GM19438 (cell line): ENCODE results near the gene SEMA5B.

ENCODE experiments used
- ATAC-seq: cut with Tn5 transposase; IDR thresholded peaks from one replicate; pipeline ENCODE4 v1.9.1; 2021; ENCODE audit warnings: low read depth; ENCODE audit not compliant: unreplicated experiment

SEMA5B gene

DNA sequence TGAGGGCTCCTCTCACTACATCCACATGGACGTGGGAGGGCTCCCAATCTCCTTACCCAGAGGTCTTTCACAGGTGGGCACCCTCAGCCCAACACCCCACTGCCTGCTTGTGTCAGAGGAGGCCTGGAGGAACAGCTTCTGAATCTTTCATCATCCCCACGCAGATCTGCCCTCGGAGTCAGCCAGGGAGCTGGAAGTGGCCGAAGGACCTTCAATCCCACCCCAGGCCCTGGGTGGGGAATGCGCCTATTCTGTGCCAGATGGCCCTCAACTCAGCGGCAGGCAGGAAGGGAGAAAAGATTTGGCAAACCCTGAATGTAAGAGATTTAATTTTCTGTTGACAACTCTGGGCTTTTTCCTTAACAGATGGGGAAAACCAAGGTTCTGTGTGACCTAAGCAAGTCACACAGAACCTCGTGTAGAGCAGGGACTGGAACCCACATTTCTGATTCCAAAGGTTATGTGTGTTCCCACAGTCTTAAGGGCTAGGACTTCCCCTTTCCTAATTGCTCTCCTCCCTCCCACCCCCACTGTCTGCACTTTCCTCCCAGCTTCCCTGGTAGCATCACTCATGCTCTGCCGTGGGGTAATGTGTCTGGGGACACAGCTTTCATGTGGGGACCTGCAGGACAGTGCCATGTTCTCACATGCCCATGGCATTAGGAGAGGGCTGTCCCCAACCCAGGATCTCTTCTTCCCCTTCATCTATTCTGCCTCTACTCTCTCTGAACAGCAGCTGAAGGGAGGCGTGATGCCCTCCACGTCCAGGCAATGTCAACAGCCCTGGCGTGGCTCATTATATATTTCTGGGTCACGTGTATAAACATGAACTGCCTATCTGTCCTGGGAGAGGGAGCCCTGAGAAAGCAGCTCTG, 98.1 kb downstream of the SEMA5B start:
- ATAC-seq: no peak

DNA sequence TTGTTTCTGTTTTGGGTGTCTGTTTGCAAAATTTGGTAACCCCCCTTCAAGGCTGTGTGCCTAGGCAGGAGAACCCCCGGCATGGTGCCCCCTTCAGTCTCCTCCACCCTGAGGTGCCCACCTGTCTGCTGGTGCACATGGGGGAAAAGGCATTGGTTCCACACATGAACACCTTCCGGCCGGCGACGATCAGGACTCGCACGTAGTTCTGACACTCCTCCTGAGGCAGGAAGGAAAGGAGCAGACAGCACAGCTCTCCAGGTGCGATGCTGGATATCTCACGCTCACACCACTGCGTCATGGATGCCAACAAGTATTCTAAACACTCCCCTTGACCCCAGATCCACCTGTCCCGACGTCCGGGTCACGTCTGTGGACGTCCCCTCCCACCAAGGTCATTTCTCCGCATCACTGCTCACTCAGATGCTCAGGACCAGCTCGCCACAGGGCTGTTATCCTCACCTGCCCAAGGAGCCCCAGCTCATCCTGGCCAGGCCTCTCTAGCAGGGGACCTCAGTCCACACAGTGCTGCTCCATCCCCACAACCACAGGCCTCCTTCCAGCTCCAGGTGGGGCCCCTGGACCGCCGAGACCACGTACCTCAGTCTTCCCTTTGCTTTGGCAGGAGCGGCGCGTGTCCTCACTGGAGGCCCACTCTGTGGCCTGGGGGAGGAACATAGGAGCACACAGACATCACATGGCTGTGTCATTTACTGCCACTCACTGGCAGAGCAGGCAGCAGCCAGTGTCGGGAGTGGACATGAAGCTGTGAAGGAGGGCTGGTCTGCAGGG, 99.0 kb downstream of the SEMA5B start:
- ATAC-seq: no peak

DNA sequence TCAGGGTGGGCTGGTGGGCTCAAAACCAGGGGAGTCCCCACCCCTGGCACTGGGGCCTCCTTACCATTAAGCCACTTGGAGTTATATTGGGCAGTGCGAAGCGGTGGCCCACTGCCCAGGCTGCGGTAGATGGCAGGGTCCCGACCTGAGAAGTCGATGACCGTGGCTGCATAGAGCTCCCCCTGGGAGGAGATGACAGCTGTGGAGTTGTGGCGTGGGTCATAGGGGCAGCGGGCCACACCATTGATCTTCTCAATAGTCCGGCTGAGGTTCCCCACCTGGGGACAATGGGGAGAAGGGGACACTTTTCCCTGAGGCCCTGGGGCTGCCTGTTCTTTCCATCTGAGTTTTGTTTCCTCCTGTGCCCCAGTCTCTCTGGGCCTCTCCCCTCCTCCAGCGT, 99.8 kb downstream of the SEMA5B start:
- no peak for ATAC-seq

DNA sequence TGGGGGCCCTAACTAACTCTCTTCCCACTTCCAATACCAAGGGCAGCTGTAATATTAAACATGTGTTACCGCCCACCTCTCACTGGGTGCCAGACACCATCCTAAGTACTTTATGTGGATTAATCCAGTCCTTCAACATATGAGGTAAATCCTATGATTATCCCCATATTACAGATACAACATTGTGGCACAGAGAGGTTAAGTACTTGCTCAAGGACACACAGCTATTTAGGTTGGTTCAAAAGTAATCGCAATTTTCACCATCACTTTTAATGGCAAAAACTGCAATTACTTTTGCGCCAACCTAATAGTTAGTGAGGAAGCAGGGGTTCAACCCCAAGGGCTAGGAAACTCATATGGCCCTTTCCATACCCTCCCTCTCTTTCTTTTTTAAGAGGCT, 100.8 kb downstream of the SEMA5B start:
- ATAC-seq: no peak

DNA sequence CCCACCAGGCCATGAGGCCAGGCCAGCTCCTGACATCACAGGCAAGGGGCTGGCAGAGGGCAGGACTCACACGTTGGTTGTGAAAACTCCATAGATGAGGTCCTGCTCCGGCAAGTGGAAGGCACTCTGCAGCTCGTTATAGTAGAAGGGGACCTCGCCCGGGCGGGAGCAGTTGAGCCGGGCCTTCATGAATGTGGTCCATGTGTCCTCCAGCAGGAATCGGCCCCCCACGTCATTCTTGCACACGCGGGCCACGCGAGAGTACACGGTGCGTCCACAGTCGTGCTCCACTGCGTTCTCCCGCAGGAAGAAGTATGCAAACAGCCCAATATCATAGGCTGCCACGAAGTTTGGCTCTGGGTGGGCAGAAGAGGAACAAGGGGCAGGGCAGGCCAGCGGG, 101.2 kb downstream of the SEMA5B start:
- ATAC-seq: no peak

DNA sequence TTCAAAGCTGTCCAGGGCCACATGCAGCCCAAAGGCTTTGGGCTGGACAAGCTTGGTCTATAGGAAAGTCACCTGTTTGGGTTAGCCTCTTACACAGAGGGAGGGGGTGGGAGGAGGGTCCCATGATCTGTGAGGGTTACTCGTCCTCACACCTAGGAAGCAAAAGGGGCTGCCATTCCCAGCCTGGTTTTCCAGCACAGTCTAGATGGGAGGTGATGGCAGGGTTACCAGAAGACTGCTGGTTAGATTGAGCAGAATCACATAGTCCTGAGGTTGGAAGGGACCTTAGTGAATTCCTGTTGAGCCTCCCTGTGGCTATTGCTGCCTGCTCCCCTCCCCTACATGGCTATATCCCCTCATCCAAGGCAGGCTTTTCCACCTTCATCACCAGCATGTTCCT, 101.8 kb downstream of the SEMA5B start:
- no peak for ATAC-seq

DNA sequence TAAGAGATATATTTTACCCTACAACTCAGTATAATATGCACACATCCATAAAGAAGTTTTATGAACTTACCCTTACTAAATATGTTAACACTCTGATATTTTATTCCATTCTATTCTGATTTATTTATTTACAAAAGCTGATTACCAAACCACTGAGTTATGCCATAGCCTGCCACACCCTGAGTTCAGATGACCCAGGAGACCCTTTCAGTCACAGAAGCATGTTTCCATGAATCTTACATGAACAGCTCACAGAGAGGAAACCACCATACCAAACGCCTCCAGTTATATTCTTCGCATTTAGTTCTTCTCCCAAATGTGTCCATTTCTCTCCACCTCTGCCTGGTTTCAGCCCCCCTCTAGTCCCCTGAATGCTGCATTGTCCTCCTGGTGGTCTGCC, 103.5 kb downstream of the SEMA5B start:
- ATAC-seq: no peak

DNA sequence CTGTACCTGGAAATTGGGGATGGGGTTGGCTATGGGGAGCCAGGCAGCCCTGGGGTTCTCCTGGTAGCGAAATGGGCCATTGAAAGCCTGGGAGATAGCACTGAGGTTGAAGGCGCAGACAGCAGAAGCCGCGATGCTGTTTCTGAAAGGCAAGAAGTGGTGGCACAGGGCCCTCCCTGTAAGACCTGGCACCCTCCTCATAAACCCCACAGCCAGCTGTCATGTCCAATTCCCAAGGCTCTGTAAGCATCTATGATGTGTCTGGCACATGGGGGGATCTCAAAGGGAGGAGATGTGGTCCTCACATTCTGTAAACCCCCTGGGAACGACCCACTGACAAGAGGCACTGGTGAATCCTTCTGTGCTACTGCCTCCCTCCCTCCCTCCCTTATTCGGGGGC, 104.0 kb downstream of the SEMA5B start:
- no peak for ATAC-seq

DNA sequence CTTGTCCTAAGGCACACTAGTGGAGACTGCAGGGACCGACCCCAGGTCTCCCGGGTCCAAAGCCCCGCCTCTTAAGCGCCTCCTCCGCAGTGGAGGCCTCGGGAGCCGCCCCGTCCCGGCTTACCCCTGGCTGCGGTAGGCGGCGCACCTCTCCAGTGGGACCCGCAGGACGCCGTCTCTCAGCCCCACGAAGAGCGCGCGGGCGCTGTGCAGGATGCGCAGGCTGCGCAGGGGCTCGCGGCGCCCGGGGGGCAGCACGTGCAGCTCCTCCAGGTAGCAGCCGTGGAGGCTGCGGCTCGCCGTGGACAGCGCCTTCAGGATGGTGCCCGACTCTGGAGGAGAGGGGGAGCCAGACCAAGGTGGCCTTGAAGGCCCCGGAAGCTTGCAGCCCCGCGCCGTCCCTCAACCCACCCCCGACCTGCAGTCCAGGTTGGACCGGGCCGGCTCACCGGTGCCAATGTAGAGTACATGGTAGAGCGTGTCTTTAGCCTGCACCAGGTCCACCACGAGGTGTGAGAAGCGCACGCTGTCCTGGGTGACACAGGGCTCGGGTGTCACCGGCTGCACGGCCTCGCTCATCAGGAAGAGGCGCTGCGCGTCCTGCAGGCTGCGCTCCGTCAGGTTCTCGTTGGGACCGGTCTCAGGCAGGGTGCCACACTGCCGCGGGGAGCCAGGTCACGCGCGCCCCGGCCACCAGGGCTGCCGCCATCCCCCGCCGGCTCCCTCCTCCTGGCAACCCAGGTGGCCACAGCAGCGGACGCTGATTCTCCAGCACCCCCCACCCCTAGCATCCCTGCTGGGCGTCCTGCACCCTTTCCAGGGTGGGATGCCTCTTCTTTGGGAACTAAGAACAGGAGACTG, 105.5 kb downstream of the SEMA5B start:
- peak; percentile 67 for ATAC-seq

DNA sequence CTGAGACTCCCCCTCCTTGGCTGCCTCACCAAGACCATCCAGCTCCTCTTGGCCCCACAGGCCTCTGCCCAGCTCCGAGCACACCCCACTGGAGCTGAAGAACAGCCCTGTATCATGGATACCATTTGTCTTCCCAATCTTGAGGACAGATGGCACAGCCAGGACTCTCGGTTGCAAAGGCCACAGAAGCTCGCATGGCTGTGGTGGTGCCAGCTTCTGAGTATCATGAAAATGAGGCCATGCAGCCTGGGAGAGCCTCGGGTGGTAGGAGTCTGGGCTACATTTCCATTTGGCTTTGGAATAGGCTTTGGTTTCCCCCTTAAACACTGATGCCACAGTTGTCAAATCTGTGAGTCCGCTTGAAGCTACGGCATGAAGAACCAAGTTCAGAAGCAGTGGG, 106.6 kb downstream of the SEMA5B start:
- no peak for ATAC-seq

DNA sequence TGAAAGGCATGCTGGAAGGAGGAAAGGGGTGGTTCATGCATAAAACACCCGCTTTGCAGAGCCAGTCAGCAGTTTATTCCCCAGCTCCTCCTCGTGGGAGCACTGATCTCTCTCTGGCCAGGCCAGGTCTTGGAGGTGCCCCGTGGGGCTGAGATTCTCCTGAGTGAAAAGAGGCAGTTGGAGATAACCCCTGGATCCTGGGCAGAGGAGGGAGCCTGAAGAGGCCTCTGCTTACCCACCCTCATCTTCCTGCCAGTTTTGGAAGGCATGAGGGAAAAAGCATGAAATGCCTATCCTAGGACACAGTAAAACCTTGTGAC, 108.3 kb downstream of the SEMA5B start:
- ATAC-seq: no peak

DNA sequence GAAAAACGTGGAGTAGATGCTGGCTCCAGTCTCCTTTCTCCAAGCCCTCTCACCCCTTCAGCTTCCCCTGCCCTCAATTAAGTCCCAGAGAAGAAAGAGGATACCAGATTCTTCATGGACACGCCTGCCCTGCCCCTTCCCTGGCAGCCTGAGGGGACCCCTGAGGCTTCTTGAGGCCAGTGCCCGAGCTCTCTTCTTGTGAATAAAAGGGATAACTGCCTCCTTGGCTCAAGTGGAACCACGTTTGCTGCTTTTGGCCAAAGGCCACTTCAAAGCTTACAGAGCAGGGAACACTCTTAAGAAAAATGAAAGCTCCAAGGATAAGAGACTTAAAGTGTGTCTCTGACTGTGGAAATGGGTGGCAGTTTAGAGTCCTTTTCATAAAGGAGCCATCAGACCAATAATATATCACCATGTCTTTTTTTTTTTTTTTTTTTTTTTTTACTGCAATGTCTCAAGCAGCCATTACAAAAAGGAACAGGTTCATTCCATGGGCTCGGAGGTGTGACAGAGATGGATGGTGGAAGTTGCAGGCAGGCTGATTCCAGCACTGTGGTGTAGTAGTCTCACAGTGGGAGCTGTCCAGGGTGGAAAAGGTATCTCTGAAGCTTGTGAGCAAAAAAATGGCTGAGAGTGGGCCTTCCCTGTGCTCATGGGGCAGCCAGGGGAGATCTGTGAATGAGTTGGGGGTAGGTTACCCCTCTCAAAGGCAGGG, 108.8 kb downstream of the SEMA5B start:
- ATAC-seq: no peak

DNA sequence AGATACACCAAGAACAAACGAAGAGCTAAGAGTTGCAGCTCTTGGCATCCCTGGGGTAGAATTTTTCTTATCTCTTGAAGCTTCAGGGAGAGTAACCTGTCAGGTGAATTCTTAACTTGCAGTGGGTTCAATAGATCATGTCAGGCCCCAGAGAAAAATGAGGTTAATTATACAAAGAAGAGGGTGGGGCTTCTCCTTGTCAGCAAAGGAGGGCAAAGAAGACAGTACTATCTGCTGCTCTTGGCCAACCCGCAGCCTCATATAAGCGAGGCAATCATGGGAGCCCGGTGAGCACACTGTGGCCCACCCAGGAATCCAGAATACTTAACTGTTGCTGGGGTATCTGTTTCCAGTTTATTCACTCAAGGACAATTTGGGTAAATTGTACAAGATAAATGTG, 110.2 kb downstream of the SEMA5B start:
- no peak for ATAC-seq

DNA sequence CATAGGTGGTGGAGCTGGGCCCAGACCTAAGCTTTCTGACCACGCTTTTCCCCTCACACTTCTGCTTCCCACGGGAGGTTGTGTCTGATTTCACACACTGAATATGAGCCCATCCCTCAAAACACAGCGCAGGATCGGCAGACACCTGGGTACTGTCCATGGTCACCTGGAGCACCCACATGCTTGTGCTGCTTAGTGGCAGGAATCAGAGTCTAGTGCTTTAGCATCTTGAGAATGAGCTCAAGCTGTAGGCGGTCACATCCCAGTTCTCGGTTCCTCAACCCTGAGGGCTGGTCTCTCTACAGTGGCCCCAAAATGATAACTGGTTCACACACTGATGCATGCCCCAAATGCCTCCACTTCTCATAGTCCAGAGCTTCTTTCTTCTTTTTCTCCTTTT, 111.0 kb downstream of the SEMA5B start:
- no peak for ATAC-seq

DNA sequence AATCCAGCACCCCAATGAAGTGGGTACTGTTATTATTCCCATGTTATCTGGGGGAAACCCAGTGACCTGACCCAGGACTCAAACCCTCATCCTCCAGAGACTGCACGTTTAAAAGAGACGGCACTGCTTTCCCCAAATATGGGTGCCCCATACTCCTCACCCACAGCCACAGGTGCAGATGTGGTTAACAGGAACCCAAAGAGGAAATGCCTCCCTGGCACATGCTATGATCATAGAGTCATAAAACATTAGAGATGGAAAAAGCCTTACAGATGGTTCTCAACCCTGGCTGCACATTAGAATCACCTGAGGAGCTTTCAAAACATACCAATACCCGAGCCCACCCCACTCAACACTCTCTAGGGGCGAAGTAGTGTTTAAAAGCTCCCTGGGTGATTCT, 111.5 kb downstream of the SEMA5B start:
- no peak for ATAC-seq

DNA sequence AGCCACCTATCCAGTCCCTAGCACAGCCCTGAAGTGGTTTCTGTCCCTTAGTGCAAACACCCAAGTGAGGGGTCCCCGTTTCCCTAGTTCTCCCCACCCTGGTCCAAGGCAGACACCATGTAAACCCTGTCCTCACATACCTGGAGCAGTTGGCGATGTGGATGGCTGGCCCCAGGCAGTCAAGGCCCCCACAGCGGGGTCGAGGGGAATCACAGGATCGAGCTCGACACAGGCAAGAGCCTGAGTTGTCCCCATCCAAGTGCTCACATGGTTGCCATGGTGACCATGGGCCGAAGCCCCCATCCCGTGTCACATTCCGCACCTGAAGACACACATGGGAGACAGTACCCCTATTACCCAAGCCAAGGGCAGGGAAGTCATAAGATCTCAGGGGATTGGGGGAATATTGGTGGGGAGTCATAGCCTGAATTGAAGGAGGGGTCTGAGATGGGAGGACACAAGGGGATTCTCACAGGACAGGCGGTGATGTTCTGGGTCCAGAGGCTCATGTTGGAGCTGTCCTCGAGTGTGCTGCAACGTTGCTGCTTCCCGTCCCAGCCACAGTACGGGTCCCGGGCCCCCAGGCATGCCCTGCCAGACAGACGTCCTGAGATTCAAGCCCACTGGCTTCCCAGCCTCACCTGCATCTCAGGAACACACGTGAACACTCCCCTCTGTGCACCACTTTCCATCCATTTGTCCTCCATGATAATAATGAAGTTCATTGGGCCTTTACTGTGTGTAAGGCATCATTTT, 112.1 kb downstream of the SEMA5B start:
- ATAC-seq: no peak

DNA sequence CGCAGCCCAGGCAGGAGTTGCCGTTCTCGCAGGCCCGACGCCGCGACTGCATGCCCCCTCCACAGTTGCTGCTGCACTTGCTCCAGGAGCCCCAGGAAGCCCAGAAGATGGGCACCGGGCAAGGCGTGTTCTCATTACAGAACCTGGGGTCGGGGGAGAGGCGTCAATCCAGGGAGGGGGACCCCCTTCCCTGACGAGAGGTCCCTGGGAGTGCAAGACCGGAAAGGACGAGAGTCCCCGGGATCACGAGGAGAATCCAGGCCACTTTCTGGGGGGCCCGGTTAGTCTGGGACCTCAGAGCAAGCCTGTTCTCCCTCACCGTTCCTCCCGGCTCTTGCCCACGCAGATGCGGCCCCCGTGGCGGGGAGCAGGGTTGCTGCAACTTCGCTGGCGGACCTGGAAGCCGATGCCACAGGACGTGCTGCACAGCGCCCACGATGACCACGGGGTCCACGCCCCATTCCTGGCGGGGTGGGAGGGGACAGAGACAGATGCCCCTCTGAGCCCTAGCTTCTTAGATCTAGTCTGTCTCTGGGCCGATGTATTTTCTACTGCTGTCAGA, 113.9 kb downstream of the SEMA5B start:
- no peak for ATAC-seq

DNA sequence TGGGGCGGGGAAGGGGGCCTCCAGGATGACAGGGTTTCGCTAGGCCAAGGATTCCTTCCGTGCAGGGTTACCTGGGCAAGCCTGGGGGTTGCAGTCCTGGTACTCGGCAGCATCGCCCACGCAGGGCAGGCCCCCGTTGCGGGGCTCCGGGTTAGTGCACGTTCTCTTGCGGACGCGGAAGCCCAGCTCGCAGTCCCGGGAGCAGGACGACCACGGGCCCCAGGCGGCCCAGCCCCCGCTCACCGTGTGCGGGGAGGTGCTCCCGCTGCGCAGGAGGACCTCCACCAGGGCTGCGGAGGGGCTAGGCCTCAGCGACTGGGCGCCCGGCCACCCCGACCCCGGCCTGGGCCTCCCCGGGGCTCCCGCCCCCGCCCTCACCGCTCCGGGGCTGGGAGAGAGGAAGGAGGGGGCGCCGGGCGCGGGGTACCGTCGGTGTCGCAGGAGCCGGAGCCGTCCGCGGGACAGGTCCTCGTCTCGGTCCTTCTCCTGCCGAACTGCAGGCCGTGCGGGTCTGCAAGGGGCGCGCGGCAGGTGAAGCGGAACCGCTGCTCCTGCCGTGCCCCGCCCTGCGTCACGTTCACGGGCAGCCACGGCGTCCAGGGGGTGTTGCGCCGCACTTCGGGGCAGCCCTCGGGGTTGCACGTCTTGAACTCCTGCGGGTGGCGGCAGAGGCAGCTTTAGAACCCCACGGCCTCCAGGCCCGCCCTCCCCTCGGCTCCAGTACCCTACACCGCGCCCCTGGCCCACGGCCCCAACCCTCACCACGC, 114.6 kb downstream of the SEMA5B start:
- ATAC-seq: no peak

DNA sequence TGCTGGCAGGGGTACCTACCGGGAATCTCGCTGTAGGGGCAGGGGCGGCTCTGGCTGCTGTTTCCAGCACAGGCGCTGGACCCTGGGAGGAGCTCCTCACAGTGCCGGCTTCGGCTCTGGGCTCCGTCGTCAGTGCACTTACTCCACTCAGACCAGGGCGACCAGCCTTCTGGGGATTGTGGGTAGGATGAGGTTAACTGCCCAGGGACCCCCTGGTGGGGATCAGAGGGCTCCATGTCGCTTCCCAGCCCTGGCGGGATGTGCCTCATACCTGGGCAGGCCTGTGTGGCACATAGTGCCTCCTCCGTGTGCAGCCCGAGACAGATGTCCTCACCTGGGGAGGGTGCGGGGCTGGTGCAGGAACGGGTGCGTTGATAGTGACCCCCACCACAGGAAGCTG, 115.7 kb downstream of the SEMA5B start:
- no peak for ATAC-seq
